ENCODE data around the gene KLK3. TPM values are rescaled to one million over a fixed set of nuclear protein-coding genes. Genes with fewer than 3 reads are reported as not detected.

Gene KLK3
- total and polyA plus RNA-seq, 2 experiments from 2014 or later = 0.19 TPM; not detected in 1

- H3K36me3 Mint-ChIP-seq (ENCODE audit: low read depth) = peaks cover 12% of the 10 kb centered on the region
Measured at GRCh38 chr19:50870417-50871089, 15.8 kb downstream of the KLK3 start.

GRCh38 chr19:50873056-50873455 is 18.3 kb downstream of the KLK3 start, which contains the start of gene KLK2:
KLK2 (plus strand) TSS chr19:50873439; CDS start chr19:50873474, 35 bp downstream.
- H3K4me3 Mint-ChIP-seq = no peak within 1 kb of the TSS
- Histone ChIP-seq H3K36me3 (ENCODE audit: insufficient read depth) (no peaks in the 10 kb centered on the region), H3K4me3 (no peak within 1 kb of the TSS), H2AFZ (no peak within 1 kb of the TSS), H3K9me2 (ENCODE audit: insufficient read depth) (peaks cover 1% of the 10 kb centered on the region; the same call in 1 of the 2 replicates), H4K20me1 (replicated peaks; ENCODE audit: insufficient read depth) (no peaks in the 10 kb centered on the region), H3K27me3 (ENCODE audit: insufficient read depth) (0 out of 2 replicates have a peak, but pooled peaks cover 6% of the 10 kb centered on the region), H3F3A (replicated peaks; ENCODE audit: low read depth) (no peaks in the 10 kb centered on the region), H3K27ac (ENCODE audit: low read depth) (no peak within 1 kb of the TSS), H3K4me2 (no peak within 1 kb of the TSS), H3K79me2 (replicated peaks; ENCODE audit: insufficient read depth) (no peaks in the 10 kb centered on the region), H3K4me1 (ENCODE audit: insufficient read depth) (peaks cover 9% of the 10 kb centered on the region; the same call in 1 of the 2 replicates)
- no peak within 1 kb of the TSS for H3K27ac Mint-ChIP-seq
- H3K9me3 Mint-ChIP-seq = peaks cover 36% of the 10 kb centered on the region
- DNase-seq (ENCODE audit: low spot score) (no peak), ATAC-seq (no peak)
- H3K27me3 Mint-ChIP-seq (ENCODE audit: insufficient read depth, low read depth, poor library complexity) = peaks cover 1% of the 10 kb centered on the region
- H3K4me1 Mint-ChIP-seq = no peaks in the 10 kb centered on the region
- H3K36me3 Mint-ChIP-seq (ENCODE audit: low read depth) = peaks cover 12% of the 10 kb centered on the region
- TF ChIP-seq JUNB (IDR thresholded peaks at IDR 0.05; ENCODE audit: unreplicated experiment) (no peak), STAT1 (IDR thresholded peaks at IDR 0.05; ENCODE audit: unreplicated experiment) (no peak), ZNF114 (CRISPR knock-in tag; IDR thresholded peaks at IDR 0.05) (no peak), ZNF462 (CRISPR knock-in tag; IDR thresholded peaks at IDR 0.05) (no peak), EZH2 (IDR thresholded peaks at IDR 0.05; ENCODE audit: low read depth, unreplicated experiment) (no peak)

More at GRCh38 chr19:50870417-50871089, 15.8 kb downstream of the KLK3 start:
- peak; percentile 60 for DNase-seq (ENCODE audit: low spot score)
- ATAC-seq = peak; percentile 26; the same call in 2 of the 3 replicates
- Histone ChIP-seq H3K9me2 (ENCODE audit: insufficient read depth) (peaks cover 7% of the 10 kb centered on the region), H3K27ac (ENCODE audit: low read depth) (no peak overlapping the region), H3K79me2 (replicated peaks; ENCODE audit: insufficient read depth) (no peaks in the 10 kb centered on the region), H3K4me1 (ENCODE audit: insufficient read depth) (no peaks in the 10 kb centered on the region), H4K20me1 (replicated peaks; ENCODE audit: insufficient read depth) (no peaks in the 10 kb centered on the region), H3K4me2 (no peak overlapping the region), H2AFZ (0 out of 2 replicates have a peak overlapping the region, but pooled peaks have one; percentile 43), H3K4me3 (no peak overlapping the region), H3F3A (replicated peaks; ENCODE audit: low read depth) (no peaks in the 10 kb centered on the region), H3K27me3 (ENCODE audit: insufficient read depth) (0 out of 2 replicates have a peak, but pooled peaks cover 6% of the 10 kb centered on the region), H3K36me3 (ENCODE audit: insufficient read depth) (no peaks in the 10 kb centered on the region)
- Mint-ChIP-seq H3K4me1 (no peaks in the 10 kb centered on the region), H3K9me3 (peaks cover 60% of the 10 kb centered on the region), H3K27ac (no peak overlapping the region), H3K27me3 (ENCODE audit: insufficient read depth, low read depth, poor library complexity) (peaks cover 3% of the 10 kb centered on the region), H3K4me3 (no peak overlapping the region)
- TF ChIP-seq CTCF (conservative IDR thresholded peaks at IDR 0.05; ENCODE audit: low read depth in 2 of 2) (peak; percentile 56 to 84), ZNF331 (CRISPR knock-in tag; IDR thresholded peaks at IDR 0.05; ENCODE audit: low read depth) (no peak)

Measured in GM23338 (cell line).